Stimulated activated memory B cell treated with anti-CD40 and anti-IgM and Interleukin-4, amounts not matched to agents 10 μg/mL and 1 μg/mL and 100 μg/mL, for 72 hours (primary cell): ENCODE measurements around the gene AMBRA1.

ENCODE experiments used
- ATAC-seq: fragments of 150-1000 bp; cut with Tn5 transposase; 2 replicates; pipeline ENCODE4 v1.10.0; 2021
- H3K27ac Mint-ChIP-seq: one replicate; pipeline ENCODE4 v1.8.0; 2022; ENCODE audit warnings: mild to moderate bottlenecking, mixed read lengths
- H3K27me3 Mint-ChIP-seq: one replicate; pipeline ENCODE4 v1.8.0; 2022; ENCODE audit warnings: mixed read lengths
- H3K36me3 Mint-ChIP-seq: one replicate; pipeline ENCODE4 v1.8.0; 2022; ENCODE audit warnings: mixed read lengths
- H3K4me1 Mint-ChIP-seq: one replicate; pipeline ENCODE4 v1.8.0; 2022; ENCODE audit warnings: mixed read lengths
- H3K4me3 Mint-ChIP-seq: one replicate; pipeline ENCODE4 v1.8.0; 2022; ENCODE audit warnings: mild to moderate bottlenecking, moderate library complexity, mixed read lengths
- H3K9me3 Mint-ChIP-seq: one replicate; pipeline ENCODE4 v1.8.0; 2022; ENCODE audit warnings: mixed read lengths

Gene AMBRA1

GRCh38 chr11:46491661-46492330 lies 102.0 kb downstream of the AMBRA1 start:
- no peaks in the 10 kb centered on the region for H3K27me3 Mint-ChIP-seq
- H3K4me1 Mint-ChIP-seq, result peaks cover 29% of the 10 kb centered on the region
- H3K27ac Mint-ChIP-seq, result no peak overlapping the region
- no peak overlapping the region for H3K4me3 Mint-ChIP-seq
- no peaks in the 10 kb centered on the region for H3K9me3 Mint-ChIP-seq
- H3K36me3 Mint-ChIP-seq, result peaks cover 56% of the 10 kb centered on the region
- ATAC-seq, result no peak

GRCh38 chr11:46490666-46491065 lies 103.2 kb downstream of the AMBRA1 start:
- H3K27ac Mint-ChIP-seq, result no peak overlapping the region
- ATAC-seq, result no peak
- peaks cover 29% of the 10 kb centered on the region for H3K4me1 Mint-ChIP-seq
- no peaks in the 10 kb centered on the region for H3K9me3 Mint-ChIP-seq
- no peaks in the 10 kb centered on the region for H3K27me3 Mint-ChIP-seq
- H3K36me3 Mint-ChIP-seq, result peaks cover 49% of the 10 kb centered on the region
- no peak overlapping the region for H3K4me3 Mint-ChIP-seq

GRCh38 chr11:46489656-46490560 lies 103.9 kb downstream of the AMBRA1 start:
- peak; percentile 67 for ATAC-seq
- H3K36me3 Mint-ChIP-seq, result peaks cover 47% of the 10 kb centered on the region
- H3K27me3 Mint-ChIP-seq, result no peaks in the 10 kb centered on the region
- H3K4me3 Mint-ChIP-seq, result no peak overlapping the region
- no peak overlapping the region for H3K27ac Mint-ChIP-seq
- H3K9me3 Mint-ChIP-seq, result no peaks in the 10 kb centered on the region
- H3K4me1 Mint-ChIP-seq, result peaks cover 29% of the 10 kb centered on the region

- H3K4me1 Mint-ChIP-seq, result peaks cover 46% of the 10 kb centered on the region
- no peak overlapping the region for H3K27ac Mint-ChIP-seq
- no peak for ATAC-seq
- H3K36me3 Mint-ChIP-seq, result peaks cover 33% of the 10 kb centered on the region
- no peaks in the 10 kb centered on the region for H3K27me3 Mint-ChIP-seq
- no peak overlapping the region for H3K4me3 Mint-ChIP-seq
- H3K9me3 Mint-ChIP-seq, result no peaks in the 10 kb centered on the region
These were observed 107.9 kb downstream of the AMBRA1 start for GRCh38 chr11:46485856-46486443.

- H3K4me3 Mint-ChIP-seq, result no peak overlapping the region
- H3K27ac Mint-ChIP-seq, result peak overlapping the region; percentile 7
- H3K4me1 Mint-ChIP-seq, result peaks cover 32% of the 10 kb centered on the region
- H3K27me3 Mint-ChIP-seq, result no peaks in the 10 kb centered on the region
- no peak for ATAC-seq
- H3K9me3 Mint-ChIP-seq, result no peaks in the 10 kb centered on the region
- H3K36me3 Mint-ChIP-seq, result peaks cover 20% of the 10 kb centered on the region
These were observed 109.7 kb downstream of the AMBRA1 start for GRCh38 chr11:46484101-46484500.

GRCh38 chr11:46480909-46481308 lies 112.9 kb downstream of the AMBRA1 start:
- H3K36me3 Mint-ChIP-seq, result peaks cover 17% of the 10 kb centered on the region
- H3K4me1 Mint-ChIP-seq, result peaks cover 30% of the 10 kb centered on the region
- ATAC-seq, result no peak
- no peaks in the 10 kb centered on the region for H3K27me3 Mint-ChIP-seq
- H3K27ac Mint-ChIP-seq, result no peak overlapping the region
- H3K9me3 Mint-ChIP-seq, result no peaks in the 10 kb centered on the region
- no peak overlapping the region for H3K4me3 Mint-ChIP-seq

- Mint-ChIP-seq H3K4me1 (peaks cover 33% of the 10 kb centered on the region), H3K4me3 (no peak overlapping the region), H3K36me3 (peaks cover 17% of the 10 kb centered on the region), H3K9me3 (no peaks in the 10 kb centered on the region), H3K27ac (no peak overlapping the region), H3K27me3 (no peaks in the 10 kb centered on the region)
- ATAC-seq, result no peak
These were observed 113.6 kb downstream of the AMBRA1 start for GRCh38 chr11:46480166-46480726.

- Mint-ChIP-seq H3K9me3 (no peaks in the 10 kb centered on the region), H3K4me1 (peaks cover 33% of the 10 kb centered on the region), H3K27me3 (no peaks in the 10 kb centered on the region), H3K36me3 (peaks cover 15% of the 10 kb centered on the region), H3K27ac (no peak overlapping the region), H3K4me3 (no peak overlapping the region)
- no peak for ATAC-seq
These were observed 114.2 kb downstream of the AMBRA1 start for GRCh38 chr11:46479601-46480000.

- Mint-ChIP-seq H3K27me3 (no peaks in the 10 kb centered on the region), H3K9me3 (no peaks in the 10 kb centered on the region), H3K27ac (no peak overlapping the region), H3K36me3 (peaks cover 10% of the 10 kb centered on the region), H3K4me1 (peaks cover 26% of the 10 kb centered on the region), H3K4me3 (no peak overlapping the region)
- no peak for ATAC-seq
These were observed 115.6 kb downstream of the AMBRA1 start for GRCh38 chr11:46478196-46478595.

GRCh38 chr11:46477136-46477535 lies 116.7 kb downstream of the AMBRA1 start:
- ATAC-seq, result no peak
- H3K4me3 Mint-ChIP-seq, result no peak overlapping the region
- no peaks in the 10 kb centered on the region for H3K9me3 Mint-ChIP-seq
- H3K36me3 Mint-ChIP-seq, result peaks cover 8% of the 10 kb centered on the region
- peaks cover 17% of the 10 kb centered on the region for H3K4me1 Mint-ChIP-seq
- no peak overlapping the region for H3K27ac Mint-ChIP-seq
- no peaks in the 10 kb centered on the region for H3K27me3 Mint-ChIP-seq

- Mint-ChIP-seq H3K27ac (no peak overlapping the region), H3K9me3 (no peaks in the 10 kb centered on the region), H3K4me1 (peaks cover 16% of the 10 kb centered on the region), H3K4me3 (no peak overlapping the region), H3K36me3 (peaks cover 8% of the 10 kb centered on the region), H3K27me3 (no peaks in the 10 kb centered on the region)
- ATAC-seq, result no peak
These were observed 117.8 kb downstream of the AMBRA1 start for GRCh38 chr11:46475926-46476545.

- no peak for ATAC-seq
- Mint-ChIP-seq H3K27ac (no peak overlapping the region), H3K36me3 (peaks cover 14% of the 10 kb centered on the region), H3K4me1 (peaks cover 16% of the 10 kb centered on the region), H3K27me3 (no peaks in the 10 kb centered on the region), H3K9me3 (no peaks in the 10 kb centered on the region), H3K4me3 (no peak overlapping the region)
These were observed 118.5 kb downstream of the AMBRA1 start for GRCh38 chr11:46475051-46475925.

GRCh38 chr11:46472662-46472994 lies 121.2 kb downstream of the AMBRA1 start:
- H3K27ac Mint-ChIP-seq, result no peak overlapping the region
- peaks cover 11% of the 10 kb centered on the region for H3K4me1 Mint-ChIP-seq
- no peaks in the 10 kb centered on the region for H3K9me3 Mint-ChIP-seq
- ATAC-seq, result no peak
- no peaks in the 10 kb centered on the region for H3K27me3 Mint-ChIP-seq
- peaks cover 20% of the 10 kb centered on the region for H3K36me3 Mint-ChIP-seq
- no peak overlapping the region for H3K4me3 Mint-ChIP-seq

- H3K27ac Mint-ChIP-seq, result no peak overlapping the region
These were observed 121.7 kb downstream of the AMBRA1 start for GRCh38 chr11:46471943-46472661.

More at GRCh38 chr11:46471943-46472661, 121.7 kb downstream of the AMBRA1 start:
- Mint-ChIP-seq H3K36me3 (peaks cover 24% of the 10 kb centered on the region), H3K4me3 (no peak overlapping the region), H3K4me1 (peaks cover 11% of the 10 kb centered on the region), H3K27me3 (no peaks in the 10 kb centered on the region), H3K9me3 (no peaks in the 10 kb centered on the region)
- no peak for ATAC-seq
